ENCODE data around the gene TBC1D13.
"Not testable (repeated sequence)": the region's sequence is repeated elsewhere in the genome, so short reads cannot be mapped to it uniquely, and the experiment has no call there.

The TBC1D13 gene

DNA sequence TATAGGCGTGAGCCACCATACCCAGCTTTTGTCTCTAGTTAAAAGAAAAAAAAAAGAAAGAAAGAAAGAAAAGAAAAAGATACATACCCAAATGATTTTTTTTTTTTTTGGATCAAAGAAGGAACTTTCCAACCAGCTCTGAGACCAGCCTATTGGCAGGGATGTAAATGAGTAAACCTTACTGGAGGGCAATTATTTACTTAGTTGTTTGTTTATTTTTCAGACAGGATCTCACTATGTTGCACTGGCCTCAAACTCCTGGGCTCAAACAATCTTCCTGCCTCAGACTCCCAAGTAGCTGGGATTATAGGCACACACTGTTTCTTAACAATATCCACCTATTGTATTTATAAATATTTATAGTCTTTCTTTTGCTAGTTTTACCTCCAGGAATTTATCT is 53.5 kb downstream of the TBC1D13 start:
- H3K4me2 ChIP-seq (ENCODE audit: low read length) = no peak overlapping the region
- H3K4me3 ChIP-seq (ENCODE audit: low read length) = no peak overlapping the region
- no peaks in the 10 kb centered on the region for H3K27me3 ChIP-seq (ENCODE audit: control insufficient read depth, insufficient read depth, low read length)
- H3K4me1 ChIP-seq (ENCODE audit: control insufficient read depth, insufficient read depth, low read length) = peaks cover 4% of the 10 kb centered on the region
- H3K9me3 ChIP-seq (replicated peaks; ENCODE audit: low read length) = no peaks in the 10 kb centered on the region
- H3K36me3 ChIP-seq (ENCODE audit: insufficient read depth, low read length) = peaks cover 6% of the 10 kb centered on the region
- no peak overlapping the region for H3K9ac ChIP-seq (ENCODE audit: low read depth, low read length)

DNA sequence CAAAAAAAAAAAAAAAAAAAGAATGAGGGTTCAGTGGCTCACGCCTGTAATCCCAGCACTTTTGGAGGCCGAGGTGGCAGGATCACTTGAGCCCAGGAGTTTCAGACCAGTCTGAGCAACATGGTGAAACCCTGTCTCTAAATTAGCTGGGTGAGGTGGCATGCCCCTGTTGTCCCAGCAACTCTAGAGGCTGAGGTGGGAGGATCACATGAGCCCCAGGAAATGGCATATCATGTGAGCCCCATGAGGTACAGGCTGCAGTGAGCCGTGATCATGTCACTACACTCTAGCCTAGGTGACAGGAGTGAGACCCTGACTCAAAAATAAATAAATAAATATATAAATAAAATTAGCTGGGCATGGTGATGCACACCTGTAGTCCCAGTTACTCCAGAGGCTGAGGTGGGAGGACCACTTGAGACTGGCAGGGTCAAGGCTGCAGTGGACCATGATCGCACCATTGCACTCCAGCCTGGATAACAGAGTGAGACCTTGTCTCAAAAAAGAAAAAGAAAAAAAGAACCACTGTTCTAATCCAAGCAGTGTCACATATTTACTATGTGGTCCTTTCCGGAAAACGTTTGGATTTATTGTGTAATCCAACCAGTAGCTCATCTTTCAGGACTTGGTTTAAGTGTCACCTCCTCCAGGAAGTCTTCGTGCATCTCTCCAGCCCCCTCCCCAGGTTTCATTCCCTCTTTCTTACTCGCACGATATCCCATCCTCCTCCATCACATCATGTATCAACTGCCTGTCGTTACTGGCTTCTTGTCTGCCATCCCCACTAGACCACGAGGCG is 54.8 kb downstream of the TBC1D13 start:
- no peaks in the 10 kb centered on the region for H3K9me3 ChIP-seq (replicated peaks; ENCODE audit: low read length)
- peaks cover 7% of the 10 kb centered on the region for H3K4me1 ChIP-seq (ENCODE audit: control insufficient read depth, insufficient read depth, low read length)
- H3K9ac ChIP-seq (ENCODE audit: low read depth, low read length) = no peak overlapping the region
- no peak overlapping the region for H3K4me2 ChIP-seq (ENCODE audit: low read length)
- H3K4me3 ChIP-seq (ENCODE audit: low read length) = no peak overlapping the region
- H3K36me3 ChIP-seq (ENCODE audit: insufficient read depth, low read length) = peaks cover 6% of the 10 kb centered on the region
- H3K27me3 ChIP-seq (ENCODE audit: control insufficient read depth, insufficient read depth, low read length) = no peaks in the 10 kb centered on the region

DNA sequence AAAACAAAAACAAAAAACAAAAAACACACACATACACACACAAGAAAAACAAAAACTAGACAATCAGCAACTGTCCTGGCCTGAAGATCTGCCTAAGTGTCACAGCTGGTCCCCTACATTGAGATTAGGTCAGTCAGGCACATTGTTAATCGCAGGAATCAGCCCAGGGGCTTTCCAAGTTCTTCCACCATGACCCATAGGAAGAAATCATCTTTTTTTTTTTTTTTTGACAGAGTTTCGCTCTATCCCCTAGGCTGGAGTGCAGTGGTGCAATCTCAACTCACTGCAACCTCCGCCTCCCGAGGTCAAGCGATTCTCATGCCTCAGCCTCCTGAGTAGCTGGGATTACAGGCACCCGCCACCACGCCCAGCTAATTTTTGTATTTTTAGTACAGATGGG is 56.1 kb downstream of the TBC1D13 start:
- not testable (repeated sequence) for H3K36me3 ChIP-seq (ENCODE audit: insufficient read depth, low read length); H3K4me2 ChIP-seq (ENCODE audit: low read length); H3K4me1 ChIP-seq (ENCODE audit: control insufficient read depth, insufficient read depth, low read length); H3K27me3 ChIP-seq (ENCODE audit: control insufficient read depth, insufficient read depth, low read length); H3K4me3 ChIP-seq (ENCODE audit: low read length); H3K9ac ChIP-seq (ENCODE audit: low read depth, low read length); H3K9me3 ChIP-seq (replicated peaks; ENCODE audit: low read length)

DNA sequence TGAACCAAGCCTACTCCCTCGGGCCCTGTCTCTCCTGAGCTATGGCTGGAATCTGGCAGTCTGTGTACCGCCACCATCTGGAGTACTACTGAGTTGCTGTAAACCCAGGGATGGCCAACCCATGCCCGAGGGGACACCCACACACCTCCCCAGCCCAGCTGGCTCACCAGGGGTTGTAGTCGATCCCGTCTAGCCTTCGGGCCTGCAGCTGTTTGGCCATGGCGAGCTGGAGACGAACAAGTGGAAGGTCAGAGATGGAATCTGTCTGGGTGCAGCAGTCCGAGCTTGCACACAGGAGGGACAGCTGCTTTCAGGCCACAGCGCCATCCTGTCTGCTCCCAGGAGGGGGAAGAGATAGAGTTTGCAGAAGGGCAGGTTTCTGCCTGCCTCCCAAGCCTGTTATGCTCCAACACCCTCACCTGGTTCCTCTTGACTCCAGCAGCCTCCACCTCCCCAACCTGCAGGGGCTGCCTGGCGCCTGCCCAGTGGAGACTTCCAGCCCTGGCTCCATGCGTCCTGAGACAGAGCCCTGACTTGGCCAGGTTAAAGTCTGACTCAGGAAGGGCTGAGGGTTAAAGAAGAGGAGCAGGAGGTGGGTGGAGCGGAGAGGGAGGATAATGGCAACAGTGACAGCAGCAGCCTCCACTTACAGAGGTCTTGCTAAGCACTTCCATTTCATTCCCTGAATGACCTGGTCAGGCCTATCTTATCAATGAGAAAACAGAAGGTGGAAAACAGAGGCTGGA is 58.3 kb downstream of the TBC1D13 start:
- Histone ChIP-seq H3K9me3 (replicated peaks; ENCODE audit: low read length) (peaks cover 2% of the 10 kb centered on the region), H3K9ac (ENCODE audit: low read depth, low read length) (no peak overlapping the region), H3K4me1 (ENCODE audit: control insufficient read depth, insufficient read depth, low read length) (peaks cover 7% of the 10 kb centered on the region), H3K36me3 (ENCODE audit: insufficient read depth, low read length) (peaks cover 6% of the 10 kb centered on the region), H3K27me3 (ENCODE audit: control insufficient read depth, insufficient read depth, low read length) (no peaks in the 10 kb centered on the region), H3K4me2 (ENCODE audit: low read length) (no peak overlapping the region), H3K4me3 (ENCODE audit: low read length) (no peak overlapping the region)

DNA sequence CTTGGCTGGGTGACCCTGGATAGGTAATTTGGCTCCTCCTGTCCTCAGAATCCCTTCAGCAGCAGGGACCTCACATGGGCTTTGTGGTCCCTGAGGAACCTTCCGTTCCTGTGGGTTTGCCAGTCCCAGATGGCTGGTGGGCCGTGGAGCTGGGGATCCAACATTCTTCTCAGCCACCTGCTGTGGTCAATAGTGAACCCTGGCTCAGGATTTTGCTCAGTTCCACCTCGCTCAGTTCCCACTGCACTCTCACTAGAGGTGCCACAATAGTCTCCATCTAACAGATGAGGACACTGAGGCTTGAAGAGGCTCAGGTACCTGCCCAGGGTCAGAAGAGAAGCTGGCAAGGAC is 59.6 kb downstream of the TBC1D13 start:
- H3K9ac ChIP-seq (ENCODE audit: low read depth, low read length) = no peak overlapping the region
- H3K36me3 ChIP-seq (ENCODE audit: insufficient read depth, low read length) = peaks cover 6% of the 10 kb centered on the region
- no peak overlapping the region for H3K4me2 ChIP-seq (ENCODE audit: low read length)
- no peak overlapping the region for H3K4me3 ChIP-seq (ENCODE audit: low read length)
- H3K4me1 ChIP-seq (ENCODE audit: control insufficient read depth, insufficient read depth, low read length) = peaks cover 7% of the 10 kb centered on the region
- peaks cover 2% of the 10 kb centered on the region for H3K9me3 ChIP-seq (replicated peaks; ENCODE audit: low read length)
- no peaks in the 10 kb centered on the region for H3K27me3 ChIP-seq (ENCODE audit: control insufficient read depth, insufficient read depth, low read length)

DNA sequence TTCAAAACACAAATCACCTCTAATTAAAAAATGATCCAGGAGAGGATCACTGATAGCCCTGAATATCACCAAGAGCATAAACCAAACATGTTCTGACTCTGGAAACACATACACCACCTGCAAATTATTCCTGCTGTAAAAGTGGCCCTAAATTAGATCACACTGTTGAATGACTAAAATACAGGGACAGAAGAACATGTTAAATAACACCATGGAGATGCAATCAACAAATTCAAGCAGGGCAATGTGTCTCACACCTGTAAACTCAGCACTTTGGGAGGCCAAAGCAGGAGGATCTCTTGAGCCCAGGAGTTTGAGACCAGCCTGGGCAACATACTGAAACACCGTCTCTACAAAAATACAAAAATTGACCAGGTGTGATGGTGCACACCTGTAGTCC is 60.8 kb downstream of the TBC1D13 start:
- Histone ChIP-seq H3K27me3 (ENCODE audit: control insufficient read depth, insufficient read depth, low read length) (no peaks in the 10 kb centered on the region), H3K4me3 (ENCODE audit: low read length) (no peak overlapping the region), H3K9ac (ENCODE audit: low read depth, low read length) (no peak overlapping the region), H3K36me3 (ENCODE audit: insufficient read depth, low read length) (no peaks in the 10 kb centered on the region), H3K4me1 (ENCODE audit: control insufficient read depth, insufficient read depth, low read length) (peaks cover 7% of the 10 kb centered on the region), H3K9me3 (replicated peaks; ENCODE audit: low read length) (peaks cover 2% of the 10 kb centered on the region), H3K4me2 (ENCODE audit: low read length) (no peak overlapping the region)

DNA sequence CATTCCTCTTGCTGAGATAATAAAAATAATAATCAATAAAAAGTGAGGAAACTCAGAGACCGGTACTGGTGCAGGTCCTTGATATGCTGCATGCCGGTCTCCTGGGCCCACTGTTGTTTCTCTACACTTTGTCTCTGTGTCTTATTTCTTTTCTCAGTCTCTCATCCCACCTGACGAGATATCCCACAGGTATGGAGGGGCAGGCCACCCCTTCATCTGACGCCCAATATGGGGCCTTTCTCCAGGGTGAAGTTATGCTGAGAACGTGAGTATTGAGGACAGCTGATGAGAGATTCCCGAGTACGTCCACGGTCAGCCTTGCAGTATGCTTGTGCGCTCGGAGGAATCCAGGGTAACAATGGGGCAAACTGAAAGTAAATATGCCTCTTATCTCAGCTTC is 64.0 kb downstream of the TBC1D13 start:
- H3K4me1 ChIP-seq (ENCODE audit: control insufficient read depth, insufficient read depth, low read length) = not testable (repeated sequence)

DNA sequence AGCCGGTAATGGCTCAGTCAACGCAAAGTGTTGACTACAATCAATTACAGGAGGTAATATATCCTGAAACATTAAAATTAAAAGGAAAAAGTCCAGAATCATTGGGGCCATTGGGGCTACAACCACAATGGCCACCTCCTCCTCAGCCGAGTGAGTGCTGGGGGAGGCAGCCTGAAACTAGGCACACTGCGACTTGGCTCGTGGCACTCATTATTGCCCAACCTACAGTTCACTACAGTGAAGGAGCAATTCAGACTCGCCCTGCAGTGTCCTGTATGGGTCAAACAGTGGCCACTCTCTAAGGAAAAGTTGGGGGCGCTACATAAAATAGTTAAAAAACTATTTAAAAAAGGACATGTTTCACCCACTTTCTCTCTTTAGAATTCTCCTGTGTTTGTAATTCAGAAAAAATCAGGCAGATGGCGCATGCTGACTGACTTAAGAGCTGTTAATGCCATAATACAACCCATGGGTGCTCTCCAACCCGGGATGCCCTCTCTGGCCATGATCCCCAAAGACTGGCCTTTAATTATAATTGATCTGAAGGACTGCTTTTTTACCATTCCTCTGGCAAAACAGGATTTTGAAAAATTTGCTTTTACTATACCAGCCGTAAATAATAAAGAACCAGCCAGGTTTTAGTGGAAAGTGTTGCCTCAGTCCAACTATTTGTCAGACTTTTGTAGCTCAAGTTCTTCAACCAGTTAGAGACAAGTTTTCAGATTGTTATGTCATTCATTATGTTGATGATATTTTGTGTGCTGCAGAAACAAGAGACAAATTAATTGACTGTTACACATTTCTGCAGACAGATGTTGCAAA is 64.9 kb downstream of the TBC1D13 start:
- not testable (repeated sequence) for H3K4me3 ChIP-seq (ENCODE audit: low read length); H3K36me3 ChIP-seq (ENCODE audit: insufficient read depth, low read length); H3K9me3 ChIP-seq (replicated peaks; ENCODE audit: low read length)

More for the DNA sequence above, 64.0 kb downstream of the TBC1D13 start:
- not testable (repeated sequence) for H3K9me3 ChIP-seq (replicated peaks; ENCODE audit: low read length); H3K4me3 ChIP-seq (ENCODE audit: low read length); H3K27me3 ChIP-seq (ENCODE audit: control insufficient read depth, insufficient read depth, low read length); H3K36me3 ChIP-seq (ENCODE audit: insufficient read depth, low read length); H3K9ac ChIP-seq (ENCODE audit: low read depth, low read length); H3K4me2 ChIP-seq (ENCODE audit: low read length)

DNA sequence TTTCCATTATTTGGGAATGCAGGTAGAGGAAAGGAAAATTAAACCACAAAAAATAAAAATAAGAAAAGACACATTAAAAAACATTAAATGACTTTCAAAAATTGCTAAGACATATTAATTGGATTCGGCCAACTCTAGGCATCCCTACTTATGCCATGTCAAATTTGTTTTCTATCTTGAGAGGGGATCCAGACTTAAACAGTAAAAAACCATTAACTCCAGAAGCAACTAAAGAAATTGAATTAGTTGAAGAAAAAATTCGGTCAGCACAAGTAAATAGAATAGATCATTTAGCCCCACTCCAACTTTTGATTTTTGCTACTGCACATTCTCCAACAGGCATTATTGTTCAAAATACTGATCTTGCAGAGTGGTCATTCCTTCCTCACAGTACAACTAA is 65.6 kb downstream of the TBC1D13 start:
- not testable (repeated sequence) for H3K4me3 ChIP-seq (ENCODE audit: low read length); H3K9me3 ChIP-seq (replicated peaks; ENCODE audit: low read length); H3K27me3 ChIP-seq (ENCODE audit: control insufficient read depth, insufficient read depth, low read length); H3K9ac ChIP-seq (ENCODE audit: low read depth, low read length); H3K36me3 ChIP-seq (ENCODE audit: insufficient read depth, low read length); H3K4me2 ChIP-seq (ENCODE audit: low read length); H3K4me1 ChIP-seq (ENCODE audit: control insufficient read depth, insufficient read depth, low read length)

More for the DNA sequence above, 64.9 kb downstream of the TBC1D13 start:
- not testable (repeated sequence) for H3K4me1 ChIP-seq (ENCODE audit: control insufficient read depth, insufficient read depth, low read length); H3K27me3 ChIP-seq (ENCODE audit: control insufficient read depth, insufficient read depth, low read length); H3K4me2 ChIP-seq (ENCODE audit: low read length); H3K9ac ChIP-seq (ENCODE audit: low read depth, low read length)

DNA sequence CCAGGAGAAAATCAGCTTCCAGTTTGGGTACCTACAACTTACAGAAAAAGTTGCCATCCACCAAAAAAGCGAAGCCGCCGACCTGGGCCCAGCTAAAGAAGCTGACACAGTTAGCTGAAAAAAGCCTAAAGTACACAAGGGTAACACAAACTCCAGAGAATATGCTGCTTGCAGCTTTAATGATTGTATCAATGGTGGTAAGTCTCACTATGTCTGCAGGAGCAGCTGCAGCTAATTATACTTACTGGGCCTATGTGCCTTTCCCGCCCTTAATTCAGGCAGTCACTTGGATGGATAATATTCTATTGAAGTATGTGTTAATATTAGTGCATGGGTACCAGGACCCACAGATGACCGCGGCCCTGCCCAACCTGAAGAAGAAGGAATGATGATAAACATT is 67.4 kb downstream of the TBC1D13 start:
- H3K9ac ChIP-seq (ENCODE audit: low read depth, low read length); H3K9me3 ChIP-seq (replicated peaks; ENCODE audit: low read length); H3K4me3 ChIP-seq (ENCODE audit: low read length); H3K4me1 ChIP-seq (ENCODE audit: control insufficient read depth, insufficient read depth, low read length); H3K27me3 ChIP-seq (ENCODE audit: control insufficient read depth, insufficient read depth, low read length); H3K4me2 ChIP-seq (ENCODE audit: low read length); H3K36me3 ChIP-seq (ENCODE audit: insufficient read depth, low read length): not testable (repeated sequence)

DNA sequence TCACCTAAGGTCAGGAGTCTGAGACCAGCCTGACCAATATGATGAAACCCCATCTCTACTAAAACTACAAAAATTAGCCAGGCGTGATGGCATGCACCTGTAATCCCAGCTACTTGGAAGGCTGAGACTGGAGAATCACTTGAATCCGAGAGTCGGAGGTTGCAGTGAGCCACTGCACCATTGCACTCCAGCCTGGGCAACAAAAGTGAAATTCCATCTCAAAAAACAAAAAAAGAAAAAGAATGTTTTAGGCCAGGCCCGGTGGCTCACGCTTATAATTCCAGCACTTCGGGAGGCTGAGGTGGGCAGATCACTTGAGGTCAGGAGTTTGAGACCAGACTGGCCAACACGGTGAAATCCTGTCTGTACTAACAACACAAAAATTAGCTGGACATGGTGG is 71.4 kb downstream of the TBC1D13 start:
- H3K9ac ChIP-seq (ENCODE audit: low read depth, low read length); H3K36me3 ChIP-seq (ENCODE audit: insufficient read depth, low read length); H3K4me1 ChIP-seq (ENCODE audit: control insufficient read depth, insufficient read depth, low read length); H3K9me3 ChIP-seq (replicated peaks; ENCODE audit: low read length); H3K4me2 ChIP-seq (ENCODE audit: low read length); H3K27me3 ChIP-seq (ENCODE audit: control insufficient read depth, insufficient read depth, low read length); H3K4me3 ChIP-seq (ENCODE audit: low read length): not testable (repeated sequence)
